NB4 (cell line): ENCODE results near the gene AP1M1.

ENCODE experiments used
- DNase-seq: peaks from one replicate; pipeline ENCODE4 v3.0.0; 2010; ENCODE audit warnings: low read depth
- H3K4me3 ChIP-seq: one replicate; pipeline ENCODE4 v1.5.1; 2011; ENCODE audit warnings: mild to moderate bottlenecking, low read depth, low read length, moderate library complexity
- CTCF ChIP-seq: IDR thresholded peaks from one replicate; pipeline ENCODE4 v1.5.1; 2012; ENCODE audit warnings: low read depth, low read length
- MAX ChIP-seq: IDR thresholded peaks from 2 replicates; pipeline ENCODE4 v1.6.1; 2011; ENCODE audit warnings: low read depth, low read length
- MYC ChIP-seq: IDR thresholded peaks from 2 replicates; pipeline ENCODE4 v1.6.1; 2011; ENCODE audit warnings: low read depth, low read length
- POLR2A ChIP-seq: IDR thresholded peaks from 2 replicates; pipeline ENCODE4 v1.6.1; 2011; ENCODE audit warnings: mild to moderate bottlenecking; ENCODE audit not compliant: insufficient read length; ENCODE audit errors: extremely low read depth

Gene AP1M1

GRCh38 chr19:16226184-16226591 is 28.5 kb downstream of the AP1M1 start:
- no peak for DNase-seq
- no peak for TF ChIP-seq CTCF
- TF ChIP-seq MYC, result no peak
- TF ChIP-seq POLR2A, result no peak
- TF ChIP-seq MAX, result no peak
- H3K4me3 ChIP-seq, result no peak overlapping the region

DNA sequence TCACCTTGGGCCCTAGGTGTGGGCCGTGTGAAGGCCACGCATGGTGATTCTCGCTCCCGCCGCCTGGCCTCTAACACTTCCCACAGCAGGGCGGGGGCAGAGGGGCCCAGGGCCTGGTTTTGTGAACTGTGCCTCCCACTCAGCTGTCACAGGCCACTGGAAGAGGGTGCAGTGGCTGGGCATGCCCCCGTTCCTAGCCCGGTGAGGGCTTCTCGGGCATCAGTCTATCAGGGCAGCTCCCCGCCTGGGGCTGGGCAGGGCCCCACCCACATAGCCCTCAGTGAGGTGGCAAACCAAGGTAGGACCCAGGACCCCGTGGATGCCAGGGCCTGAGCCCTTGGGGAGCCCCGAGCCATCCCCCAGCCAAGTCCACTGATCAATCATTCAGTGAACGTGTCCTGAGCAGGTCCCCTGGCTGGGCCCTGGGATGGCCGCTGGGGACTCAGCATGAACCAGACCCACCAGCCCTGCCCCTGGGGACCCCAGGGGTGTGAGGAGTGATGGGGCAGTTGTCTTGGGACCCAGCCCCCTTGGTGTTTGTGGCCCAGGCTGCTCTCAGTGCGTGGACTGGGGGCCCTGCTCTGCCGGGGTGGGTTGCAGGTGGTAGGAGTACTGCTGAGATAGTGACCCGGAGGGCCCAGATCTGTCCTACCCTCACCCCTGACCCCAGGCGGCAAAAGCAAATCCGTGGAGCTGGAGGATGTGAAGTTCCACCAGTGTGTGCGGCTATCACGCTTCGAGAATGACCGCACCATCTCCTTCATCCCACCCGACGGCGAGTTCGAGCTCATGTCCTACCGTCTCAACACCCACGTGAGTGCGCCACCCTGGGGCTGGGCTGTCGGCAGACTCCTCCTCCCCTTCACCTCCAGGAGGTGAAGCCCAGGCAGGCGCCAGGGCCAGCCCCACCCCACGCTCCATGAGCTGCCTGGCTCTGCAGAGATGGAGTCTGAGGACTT is 29.4 kb downstream of the AP1M1 start:
- no peak for DNase-seq
- TF ChIP-seq CTCF (no peak), POLR2A (no peak), MAX (no peak), MYC (no peak)
- H3K4me3 ChIP-seq, result no peak overlapping the region

DNA sequence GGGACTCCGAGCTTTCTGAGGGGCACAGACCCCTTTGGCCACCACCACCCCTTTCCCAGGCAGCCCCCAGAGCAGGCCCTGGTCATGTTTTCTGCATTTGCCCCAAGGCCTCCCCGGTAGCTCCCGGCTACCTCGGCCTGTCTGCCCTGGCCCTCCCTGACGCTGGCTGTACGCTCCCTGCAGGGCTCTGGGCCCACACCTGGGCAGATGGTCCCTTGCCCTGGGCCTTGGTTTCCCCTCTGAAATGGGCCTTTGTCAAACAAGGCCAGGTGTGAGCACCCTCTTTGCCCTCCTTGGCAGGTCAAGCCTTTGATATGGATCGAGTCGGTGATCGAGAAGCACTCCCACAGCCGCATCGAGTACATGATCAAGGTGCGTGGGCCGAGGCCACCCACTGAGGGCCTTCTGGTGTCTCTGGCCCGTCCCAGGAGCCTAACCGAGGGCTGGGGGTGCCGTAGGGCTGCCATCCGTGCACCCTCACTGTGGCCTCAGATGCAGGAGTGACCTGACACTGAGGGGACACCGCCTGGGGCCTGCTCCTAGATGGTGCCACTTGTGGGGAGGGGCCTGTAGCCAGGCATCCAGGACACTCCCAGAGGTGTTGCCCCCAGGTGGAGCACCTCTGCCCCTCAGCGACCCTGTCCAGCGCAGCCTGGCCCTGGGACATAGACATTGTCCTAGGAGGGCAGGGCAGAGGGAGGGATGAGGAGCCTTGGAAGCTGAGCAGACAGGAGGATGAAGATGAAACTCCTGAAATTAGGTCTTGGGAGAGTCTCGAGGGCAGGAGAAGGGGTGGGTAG is 30.3 kb downstream of the AP1M1 start:
- DNase-seq, result no peak
- no peak for TF ChIP-seq MYC
- TF ChIP-seq CTCF, result no peak
- TF ChIP-seq POLR2A, result no peak
- no peak for TF ChIP-seq MAX
- H3K4me3 ChIP-seq, result no peak overlapping the region

DNA sequence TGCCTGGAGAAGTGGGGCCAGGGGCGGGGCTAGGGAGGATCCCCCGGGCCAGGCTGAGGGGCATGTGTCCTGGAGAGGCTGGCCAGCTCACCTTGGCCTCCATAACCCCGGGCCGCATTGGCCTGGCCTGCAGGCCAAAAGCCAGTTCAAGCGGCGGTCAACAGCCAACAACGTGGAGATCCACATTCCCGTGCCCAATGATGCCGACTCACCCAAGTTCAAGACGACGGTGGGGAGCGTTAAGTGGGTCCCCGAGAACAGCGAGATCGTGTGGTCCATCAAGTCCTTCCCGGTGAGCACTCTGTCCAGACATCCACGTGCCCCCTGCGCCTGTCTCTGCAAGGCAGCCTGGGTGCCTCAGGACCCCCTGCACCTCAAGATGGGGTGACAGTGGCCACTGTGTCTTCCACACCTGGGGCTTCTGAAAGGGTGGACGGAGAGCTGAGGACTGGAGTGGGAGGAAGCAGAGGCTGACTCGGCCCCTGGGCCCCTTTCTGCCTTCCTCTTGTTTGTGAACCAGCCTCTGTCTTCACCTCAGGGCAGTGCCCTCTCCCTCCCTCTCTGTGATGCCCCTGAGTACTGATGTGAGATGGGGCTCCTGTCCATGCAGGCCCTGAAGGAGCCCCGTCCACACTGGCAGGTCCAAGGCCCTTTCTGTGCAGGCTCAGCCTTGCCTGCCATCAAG is 31.1 kb downstream of the AP1M1 start:
- no peak overlapping the region for H3K4me3 ChIP-seq
- DNase-seq, result no peak
- no peak for TF ChIP-seq CTCF
- no peak for TF ChIP-seq MAX
- no peak for TF ChIP-seq MYC
- no peak for TF ChIP-seq POLR2A

- no peak for TF ChIP-seq MYC
- no peak for TF ChIP-seq MAX
- TF ChIP-seq CTCF, result no peak
- TF ChIP-seq POLR2A, result no peak
- DNase-seq, result no peak
- H3K4me3 ChIP-seq, result no peak overlapping the region
These were observed 31.6 kb downstream of the AP1M1 start for GRCh38 chr19:16229322-16229641.
